ENCODE data around the gene GPR162.

Gene GPR162
- 0 to 0.18 (median 0.04) reads per million in 4 experiments for total RNA-seq

DNA sequence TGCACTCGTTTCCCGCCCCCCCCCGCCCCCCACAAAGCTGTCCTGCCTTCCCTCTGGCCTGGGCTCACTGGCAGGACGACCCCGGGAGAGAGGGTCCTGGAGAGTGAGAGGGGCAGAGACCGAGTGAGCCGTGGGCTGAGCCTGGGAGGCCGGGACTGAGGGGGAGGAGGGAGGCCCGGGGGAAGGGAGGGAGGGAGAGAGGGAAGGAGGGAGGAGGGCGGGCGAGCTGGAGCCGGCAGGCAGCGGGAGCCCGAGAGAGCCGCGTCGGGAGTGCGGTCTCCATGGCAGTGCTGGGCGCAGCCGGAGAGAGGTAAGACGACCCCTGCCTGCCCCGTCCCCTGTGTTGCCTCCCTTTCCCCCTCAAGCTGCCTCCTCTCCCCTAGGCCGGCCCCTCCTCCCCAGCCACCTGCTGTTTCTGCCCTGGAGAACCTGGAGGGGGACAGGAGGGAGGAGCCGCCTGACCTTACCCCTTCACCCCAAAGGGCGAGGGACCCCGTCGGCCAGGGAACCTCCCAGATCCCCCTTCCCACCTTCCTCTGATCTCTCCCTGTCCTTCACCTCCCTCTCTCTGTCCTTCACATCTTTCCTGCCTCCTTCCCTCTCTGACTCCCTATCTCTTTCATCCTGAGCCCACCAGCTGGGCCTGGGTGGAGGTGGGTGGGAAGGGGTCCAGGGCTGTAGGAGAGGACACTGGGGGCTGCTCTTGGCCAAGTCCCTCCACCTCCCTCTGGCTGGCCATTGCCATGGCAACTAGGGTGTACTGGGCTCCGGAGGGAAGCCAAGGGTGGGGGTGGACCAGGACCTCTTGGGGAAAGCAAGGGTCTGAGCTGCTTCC is at the start of gene GPR162:
Gene GPR162, plus strand, starts transcription at position 231 of the 835 bp plus-strand sequence. CDS start 2,078 bp downstream, outside the sequence.
- no peak for DNase-seq

GRCh38 chr12:6772331-6772695 is 49.3 kb upstream of the GPR162 start, which contains the start of gene LAG3:
Gene LAG3 (plus strand): TSS chr12:6772520. CDS start chr12:6772853, 333 bp downstream.
- DNase-seq = no peak

- DNase-seq = no peak
These were observed 48.7 kb upstream of the GPR162 start for GRCh38 chr12:6772726-6773589.

DNA sequence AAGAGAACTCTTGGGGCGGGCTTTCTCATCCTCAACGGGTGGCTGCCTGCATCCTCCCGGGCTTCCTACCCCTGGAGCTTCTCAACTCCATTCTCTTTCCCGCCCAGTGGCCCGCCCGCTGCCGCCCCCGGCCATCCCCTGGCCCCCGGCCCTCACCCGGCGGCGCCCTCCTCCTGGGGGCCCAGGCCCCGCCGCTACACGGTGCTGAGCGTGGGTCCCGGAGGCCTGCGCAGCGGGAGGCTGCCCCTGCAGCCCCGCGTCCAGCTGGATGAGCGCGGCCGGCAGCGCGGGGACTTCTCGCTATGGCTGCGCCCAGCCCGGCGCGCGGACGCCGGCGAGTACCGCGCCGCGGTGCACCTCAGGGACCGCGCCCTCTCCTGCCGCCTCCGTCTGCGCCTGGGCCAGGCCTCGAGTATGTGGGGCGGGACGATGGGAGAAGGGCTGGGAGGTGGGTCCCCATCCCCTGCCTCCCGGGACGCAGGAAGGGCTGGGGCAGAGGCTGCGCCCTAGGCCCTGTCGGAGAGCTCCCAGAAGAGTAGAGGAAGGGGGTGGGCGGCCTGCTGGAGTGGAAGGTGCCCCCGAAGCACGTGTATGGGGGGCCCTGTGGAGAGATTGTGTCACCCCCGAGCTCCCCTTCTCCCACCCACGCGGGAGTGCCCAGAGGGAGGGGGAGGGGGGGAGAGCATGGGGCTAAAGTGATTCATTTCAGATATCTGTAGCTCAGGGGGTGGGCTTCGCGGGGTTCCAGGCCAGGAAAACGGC is 47.9 kb upstream of the GPR162 start:
- no peak for DNase-seq

GRCh38 chr12:6774499-6775062 is 47.0 kb upstream of the GPR162 start:
- DNase-seq = no peak

DNA sequence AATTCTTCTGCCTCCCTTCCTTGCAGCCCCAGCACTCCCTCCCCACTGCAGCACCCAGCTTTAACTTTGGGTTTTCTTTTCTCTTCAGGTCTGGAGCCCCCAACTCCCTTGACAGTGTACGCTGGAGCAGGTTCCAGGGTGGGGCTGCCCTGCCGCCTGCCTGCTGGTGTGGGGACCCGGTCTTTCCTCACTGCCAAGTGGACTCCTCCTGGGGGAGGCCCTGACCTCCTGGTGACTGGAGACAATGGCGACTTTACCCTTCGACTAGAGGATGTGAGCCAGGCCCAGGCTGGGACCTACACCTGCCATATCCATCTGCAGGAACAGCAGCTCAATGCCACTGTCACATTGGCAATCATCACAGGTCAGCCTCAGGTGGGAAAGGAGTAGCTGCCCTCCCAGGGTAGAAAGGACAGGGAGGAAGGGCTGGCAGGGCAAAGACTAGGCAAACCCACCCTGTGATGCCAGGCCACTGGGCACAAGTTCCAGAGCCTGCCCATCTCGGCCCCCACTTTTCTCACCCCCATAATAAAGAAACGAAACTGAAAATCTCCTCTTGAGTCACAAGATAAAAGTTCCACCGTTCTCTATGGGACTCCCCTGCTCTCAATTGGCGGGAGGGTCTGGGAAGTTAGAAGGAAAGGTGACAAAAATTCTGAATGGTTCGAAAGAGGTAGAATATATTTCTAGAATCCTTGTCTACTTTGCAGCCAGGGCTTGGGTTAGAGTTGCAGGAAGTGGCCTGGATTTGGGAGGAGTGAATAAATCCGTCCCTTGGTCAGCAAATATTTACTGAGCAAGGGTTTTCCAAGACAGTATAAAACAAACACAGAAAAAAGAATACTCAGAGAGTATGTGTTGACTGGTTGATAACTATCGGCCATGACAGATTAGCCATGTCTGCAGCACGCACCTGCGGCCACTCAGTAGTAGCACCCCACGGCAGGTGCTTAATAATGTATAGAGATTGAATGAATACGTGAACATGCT is 46.1 kb upstream of the GPR162 start:
- no peak for DNase-seq

- no peak for DNase-seq
These were observed 44.2 kb upstream of the GPR162 start for GRCh38 chr12:6777386-6777785.

DNA sequence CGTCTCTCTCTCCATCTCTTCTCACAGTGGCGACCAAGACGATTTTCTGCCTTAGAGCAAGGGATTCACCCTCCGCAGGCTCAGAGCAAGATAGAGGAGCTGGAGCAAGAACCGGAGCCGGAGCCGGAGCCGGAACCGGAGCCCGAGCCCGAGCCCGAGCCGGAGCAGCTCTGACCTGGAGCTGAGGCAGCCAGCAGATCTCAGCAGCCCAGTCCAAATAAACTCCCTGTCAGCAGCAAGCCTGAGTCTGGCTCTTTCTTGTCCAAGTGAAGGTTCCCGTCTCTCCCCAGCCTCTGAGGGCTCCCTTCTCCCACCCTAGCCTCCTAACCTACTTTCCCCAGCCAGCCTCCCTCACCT is 43.4 kb upstream of the GPR162 start:
- DNase-seq = no peak

DNA sequence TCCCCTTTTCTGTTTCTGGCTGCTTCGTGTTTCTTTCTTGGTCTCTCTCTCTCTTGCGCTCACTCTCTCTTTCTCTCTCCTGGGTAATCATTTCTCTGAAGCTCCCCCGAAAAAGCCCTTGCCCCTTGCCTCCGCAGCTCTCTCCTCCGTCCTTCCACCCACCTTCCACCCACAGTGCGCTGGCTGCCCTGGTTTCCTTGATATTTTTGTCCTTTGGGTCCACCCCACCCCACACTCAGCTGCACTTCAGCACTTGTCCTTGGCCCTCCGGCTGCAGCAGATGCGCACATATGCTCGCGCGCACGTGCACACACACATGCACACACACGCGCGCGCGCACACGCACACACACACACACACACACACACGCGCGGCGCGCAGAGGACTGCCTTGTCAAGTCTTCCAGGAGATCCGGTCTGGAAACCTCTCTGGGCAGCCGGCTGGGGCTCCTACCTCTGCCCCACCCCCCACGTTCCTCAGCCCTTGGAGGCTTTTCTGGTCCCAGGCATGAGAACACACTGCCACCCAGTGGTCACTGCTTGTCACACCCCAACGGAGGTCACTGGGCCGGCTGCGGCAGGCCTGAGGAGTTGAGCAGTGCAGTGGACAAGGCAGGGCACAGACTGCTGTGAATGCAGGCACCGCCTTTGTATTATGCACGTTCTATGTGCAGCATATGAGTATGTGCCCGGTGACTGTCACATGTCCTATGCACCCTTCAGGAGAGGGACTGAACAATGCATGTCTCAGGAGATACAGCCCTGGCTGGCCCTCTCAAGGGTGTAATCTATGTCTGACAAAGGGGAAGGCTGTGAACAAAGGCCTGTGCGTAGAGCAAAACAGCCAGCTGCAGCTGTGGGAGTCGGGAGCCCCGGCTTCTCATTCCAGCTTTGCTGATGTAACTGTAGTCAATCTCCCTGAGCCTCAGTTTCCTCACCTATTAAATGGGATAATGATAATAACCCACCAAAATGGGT is 42.8 kb upstream of the GPR162 start:
- peak; percentile 84 for DNase-seq

DNA sequence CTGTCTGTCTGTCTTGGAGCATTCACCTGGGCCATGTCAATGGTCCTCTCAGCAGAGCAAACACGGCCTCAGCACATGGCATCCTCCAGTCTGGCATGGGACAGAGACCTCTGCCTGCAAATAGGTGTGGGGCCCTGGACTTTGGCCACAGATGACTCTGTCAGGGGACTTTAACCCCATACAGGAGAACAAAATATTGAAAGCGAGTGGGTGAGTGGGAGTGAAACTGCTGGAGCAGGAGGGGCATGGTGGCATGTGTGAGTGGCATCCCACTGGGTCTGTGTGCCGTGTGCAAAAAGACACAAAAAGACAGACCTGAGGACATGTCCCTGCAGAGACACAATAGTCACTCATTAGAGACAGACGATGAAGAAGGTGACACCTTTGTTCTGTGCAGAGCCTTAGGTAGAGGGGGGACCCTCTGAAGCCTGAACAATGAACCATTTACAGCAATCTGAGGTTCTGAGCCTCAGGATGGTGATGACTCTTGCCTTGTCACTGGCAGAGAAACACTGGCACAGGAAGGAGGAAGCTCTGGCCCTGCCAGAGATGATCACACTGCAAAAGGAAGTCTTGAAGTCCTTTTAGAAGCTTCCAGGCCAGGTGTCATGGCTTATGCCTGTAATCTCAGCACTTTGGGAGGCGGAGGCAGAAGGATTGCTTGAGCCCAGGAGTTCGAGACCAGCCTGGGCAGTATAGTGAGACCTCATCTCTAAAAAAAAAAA is 41.8 kb upstream of the GPR162 start:
- no peak for DNase-seq

DNA sequence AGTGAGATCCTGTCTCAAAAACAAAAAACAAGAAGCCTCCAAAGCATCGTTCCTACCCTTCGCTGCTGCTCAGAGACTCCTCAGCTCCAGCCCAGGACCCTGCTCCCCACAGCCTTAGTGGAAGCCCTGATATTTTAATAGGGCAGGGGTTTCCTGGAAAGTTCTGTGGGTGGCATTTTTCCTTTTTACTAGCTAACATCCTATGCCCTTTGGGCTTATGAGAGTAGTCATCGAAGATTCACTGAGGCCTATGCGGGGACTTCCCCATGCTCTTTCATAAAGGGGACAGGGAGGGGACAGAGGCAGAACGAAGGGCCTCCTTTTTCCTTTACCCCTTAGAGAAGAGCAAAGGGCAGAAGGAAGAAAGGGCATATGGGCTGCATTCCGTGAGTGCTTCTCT is 41.0 kb upstream of the GPR162 start:
- DNase-seq = no peak

- no peak for DNase-seq
These were observed 39.5 kb upstream of the GPR162 start for GRCh38 chr12:6782119-6782518.

DNA sequence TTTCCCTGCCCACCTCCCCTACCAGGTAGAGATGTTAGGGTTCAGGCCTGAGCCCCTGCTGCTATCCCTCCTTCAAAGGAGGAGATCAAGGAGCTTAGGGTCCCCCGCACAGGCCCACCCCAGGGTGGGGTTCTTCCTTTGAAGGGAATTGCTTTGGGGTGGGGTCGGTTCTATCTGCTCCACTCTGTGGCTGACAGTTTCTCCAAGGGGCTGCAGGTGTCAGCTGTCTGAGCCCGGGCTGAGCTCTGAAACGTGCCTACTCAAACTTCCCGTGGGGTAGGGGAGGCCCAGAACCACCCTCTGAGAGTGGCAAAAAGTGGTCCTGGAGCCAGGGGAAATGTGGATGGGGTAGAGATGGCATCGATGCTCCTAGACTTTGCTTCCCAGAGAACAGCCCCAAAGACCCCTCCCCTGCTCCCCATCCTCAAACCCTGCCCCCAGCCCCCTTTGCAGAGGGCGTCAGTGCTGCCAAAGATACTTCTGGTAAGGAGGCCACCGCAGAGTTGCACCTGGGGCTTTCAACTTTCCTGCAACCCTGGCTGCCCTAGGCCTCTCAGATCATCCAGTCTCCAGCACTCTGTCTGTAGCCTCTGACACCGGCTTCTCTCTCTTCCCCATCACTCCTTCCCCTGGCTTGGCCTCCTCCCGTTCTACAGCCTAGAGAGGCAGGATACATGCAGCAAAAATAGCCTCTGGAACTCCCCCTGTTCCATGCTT is 38.6 kb upstream of the GPR162 start:
- DNase-seq = no peak

GRCh38 chr12:6783828-6784227 is 37.8 kb upstream of the GPR162 start:
- no peak for DNase-seq

DNA sequence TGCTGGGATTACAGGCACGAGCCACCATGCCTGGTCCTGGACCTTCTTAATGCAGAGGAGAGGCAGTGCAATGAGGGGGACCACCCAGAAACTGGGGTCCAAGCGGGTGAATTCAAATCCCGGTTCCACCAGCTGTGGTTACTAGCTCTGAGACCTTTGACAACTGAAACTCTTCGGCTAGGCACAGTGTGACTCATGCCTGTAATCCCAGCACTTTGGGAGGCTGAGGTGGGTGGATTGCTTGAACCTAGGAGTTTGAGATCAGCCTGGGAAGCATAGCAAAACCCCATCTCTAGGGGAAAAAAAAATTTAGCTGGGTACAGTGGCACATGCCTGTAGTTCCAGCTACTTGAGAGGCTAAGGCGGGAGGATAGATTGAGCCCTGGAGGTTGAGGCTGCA is 37.3 kb upstream of the GPR162 start:
- no peak for DNase-seq

DNA sequence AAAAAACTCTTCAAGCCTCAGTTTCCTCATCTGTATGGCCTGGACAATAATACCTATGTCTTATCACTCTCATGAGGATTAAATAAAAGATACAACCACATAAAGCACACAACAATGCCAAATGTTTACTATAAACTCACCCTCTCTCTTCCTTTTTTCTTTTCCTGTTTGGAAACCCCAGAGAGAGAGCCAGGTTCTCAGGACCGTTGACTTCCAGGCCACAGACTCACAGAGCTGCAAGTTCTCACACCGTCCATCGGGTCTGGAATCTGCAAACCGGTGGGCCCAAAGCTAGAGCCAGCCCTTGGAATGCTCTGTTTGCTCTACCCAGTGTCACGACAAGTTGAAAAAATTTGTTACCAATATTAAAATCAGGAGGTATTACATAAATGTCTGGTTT is 36.9 kb upstream of the GPR162 start:
- DNase-seq = no peak

GRCh38 chr12:6786416-6787094 is 35.1 kb upstream of the GPR162 start:
- no peak for DNase-seq

DNA sequence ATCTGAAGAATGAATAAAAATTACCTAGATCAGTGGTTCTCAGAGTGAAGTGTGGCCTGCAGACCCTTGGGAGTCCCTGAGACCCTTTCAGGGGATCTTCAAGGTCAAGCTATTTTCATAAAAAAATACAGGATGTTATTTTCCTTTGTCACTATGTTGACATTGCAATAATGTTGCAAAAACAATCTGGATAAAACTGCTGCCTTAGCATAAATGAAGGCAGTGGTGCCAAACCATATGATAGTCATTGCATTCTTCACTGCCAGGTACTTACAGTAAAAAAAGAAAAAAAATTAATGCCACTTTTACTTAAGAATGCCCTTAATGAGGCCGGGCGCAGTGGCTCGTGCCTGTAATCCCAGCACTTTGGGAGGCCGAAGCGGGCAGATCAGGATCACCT is 34.3 kb upstream of the GPR162 start:
- DNase-seq = no peak

Data from effector CD8-positive, alpha-beta T cell (primary cell).